A549 (cell line): ENCODE results near the gene EIF3D. TPM values are rescaled to one million over a fixed set of nuclear protein-coding genes. Genes with fewer than 3 reads are reported as not detected.

Experiments used
- ATAC-seq, 2 experiments: fragments of 200-7000 bp in 1 of 2; fragments of >200 bp in 1 of 2; cut with Nextera tagmentation in 1 of 2; cut with Tn5 transposase in 1 of 2; 3 replicates each; pipeline versions ENCODE4 v1.8.0 to v1.9.1; 2018 to 2020; ENCODE audit warnings: mild to moderate bottlenecking in 1 of 2, moderate library complexity in 1 of 2
- CTCF ChIA-PET: fragments of 300-600 bp; sonication (Branson Sonifier 250); formaldehyde crosslinking; extraction: SDS; loops from one replicate; lab custom pipeline; 2021; ENCODE audit warnings: antibody characterized with exemption, inconsistent platforms; lab: Yijun Ruan, JAX
- POLR2A ChIA-PET: fragments of 350-600 bp; formaldehyde crosslinking; extraction: SDS; loops from one replicate; lab custom pipeline; 2021; ENCODE audit warnings: antibody characterized with exemption, inconsistent platforms; lab: Yijun Ruan, JAX
- DNase-seq, 2 experiments: peaks; one replicate each; pipeline versions ENCODE4 v3.0.0 to v3.0.0-alpha.2; 2011 to 2016; ENCODE audit warnings: low read depth in 1 of 2, low spot score in 1 of 2
- FAIRE-seq: peaks from 2 replicates; lab custom pipeline; 2011; peaks lifted over from hg19 to GRCh38; lab: Jason Lieb, UNC
- H3K27ac ChIP-seq, 2 experiments: fragments of >200 bp; sonication (Bioruptor Twin); formaldehyde crosslinking; 3 replicates each; pipeline ENCODE4 v1.5.1; 2016 to 2017
- H3K4me1 ChIP-seq: fragments of >200 bp; sonication (Bioruptor Twin); formaldehyde crosslinking; 3 replicates; pipeline ENCODE4 v1.6.1; 2016
- H3K4me2 ChIP-seq: fragments of >200 bp; sonication (Bioruptor Twin); formaldehyde crosslinking; 3 replicates; pipeline ENCODE4 v1.6.1; 2016
- H3K4me3 ChIP-seq: fragments of >200 bp; sonication (Bioruptor Twin); formaldehyde crosslinking; 3 replicates; pipeline ENCODE4 v1.5.1; 2016
- H3K9me3 ChIP-seq: fragments of >200 bp; sonication (Bioruptor Twin); formaldehyde crosslinking; 3 replicates; pipeline ENCODE4 v1.6.1; 2016
- CHD4 ChIP-seq: fragments of 200-600 bp; sonication (generic); IDR thresholded peaks from 2 replicates; pipeline ENCODE4 v1.6.1; 2016; ENCODE audit warnings: antibody characterized with exemption, mild to moderate bottlenecking, borderline replicate concordance
- FOSB ChIP-seq: fragments of 250-450 bp; sonication (Bioruptor Pico); IDR thresholded peaks from 2 replicates; pipeline ENCODE4 v1.5.0; 2020; ENCODE audit warnings: mild to moderate bottlenecking, moderate library complexity
- FOSL2 ChIP-seq, 2 experiments: fragments of 450-650 bp in 1 of 2; fragments of >200 bp in 1 of 2; sonication (Bioruptor Twin) in 1 of 2; formaldehyde crosslinking; IDR thresholded peaks; 2 replicates each; pipeline versions ENCODE4 v1.5.0 to v1.6.1; 2016 to 2020; ENCODE audit warnings: mild to moderate bottlenecking in 1 of 2, moderate library complexity in 1 of 2
- GATA3 ChIP-seq: IDR thresholded peaks from 2 replicates; pipeline ENCODE4 v1.6.1; 2012; ENCODE audit warnings: borderline replicate concordance
- HOXA7 ChIP-seq: fragments of 250-450 bp; sonication (Bioruptor Pico); IDR thresholded peaks from 2 replicates; pipeline ENCODE4 v1.5.0; 2020; ENCODE audit warnings: mild to moderate bottlenecking, moderate library complexity
- HOXB13 ChIP-seq: fragments of 250-450 bp; sonication (Bioruptor Pico); IDR thresholded peaks from 2 replicates; pipeline ENCODE4 v1.5.0; 2020; ENCODE audit warnings: low read depth, mild to moderate bottlenecking, moderate library complexity
- HOXB5 ChIP-seq: fragments of 250-450 bp; sonication (Bioruptor Pico); IDR thresholded peaks from 2 replicates; pipeline ENCODE4 v1.5.0; 2020; ENCODE audit warnings: mild to moderate bottlenecking, moderate library complexity
- JUN ChIP-seq, 2 experiments: fragments of >200 bp; sonication (Bioruptor Twin); formaldehyde crosslinking; IDR thresholded peaks; 2 replicates in 1 of 2; 3 replicates in 1 of 2; pipeline ENCODE4 v1.6.1; 2016 to 2017
- KDM1A ChIP-seq: fragments of 200-600 bp; sonication (generic); IDR thresholded peaks from 2 replicates; pipeline ENCODE4 v1.6.1; 2016; ENCODE audit warnings: low read depth, mild to moderate bottlenecking
- MAFK ChIP-seq: fragments of 450-650 bp; IDR thresholded peaks from 2 replicates; pipeline ENCODE4 v1.6.1; 2014; ENCODE audit not compliant: partially characterized antibody
- NFE2L2 ChIP-seq: fragments of 150-350 bp; conservative IDR thresholded peaks from 2 replicates; pipeline ENCODE4 v1.6.1; 2014; ENCODE audit warnings: low read length
- SMC3 ChIP-seq: fragments of >200 bp; sonication (Bioruptor Twin); formaldehyde crosslinking; IDR thresholded peaks from 3 replicates; pipeline ENCODE4 v1.6.1; 2018; ENCODE audit warnings: inconsistent platforms
- SREBF2 ChIP-seq: fragments of 450-650 bp; IDR thresholded peaks from 2 replicates; pipeline ENCODE4 v1.6.1; 2014; ENCODE audit warnings: mild to moderate bottlenecking, moderate library complexity
- ZC3H11A ChIP-seq: fragments of 450-650 bp; IDR thresholded peaks from 2 replicates; pipeline ENCODE4 v1.6.1; 2014; ENCODE audit warnings: antibody characterized with exemption, mild to moderate bottlenecking
- ZSCAN20 ChIP-seq: fragments of 250-450 bp; sonication (Bioruptor Pico); IDR thresholded peaks from 2 replicates; pipeline ENCODE4 v1.8.0; 2022; ENCODE audit warnings: mild to moderate bottlenecking, moderate library complexity
- WGBS: methylation state at CpG from one replicate; pipeline ENCODE4 v1.1.6; 2017; ENCODE audit errors: missing lambda C conversion rate; 5-methylcytosine and 5-hydroxymethylcytosine counted together
- polyA plus RNA-seq, 4 experiments: library from polyadenylated mRNA; depleted of rRNA in 3 of 4; stranded (reverse); fragments of >200 nt; fragmentation: RNase III in 1 of 4; extraction: RNeasy Plus Mini Kit Qiagen cat#74134 plus additional on column Dnase treatment in 1 of 4; gene quantifications; 2 replicates in 3 of 4; 3 replicates in 1 of 4; pipeline ENCODE4 v1.2.3, GENCODE V29; 2011 to 2017
- TF ChIP-seq, protein P1 (sequence below): fragments of 200-600 bp; sonication (generic); IDR thresholded peaks from 2 replicates; pipeline ENCODE4 v1.6.1; 2016; ENCODE audit warnings: antibody characterized with exemption, mild to moderate bottlenecking, moderate library complexity
- TF ChIP-seq, protein P2 (sequence below): IDR thresholded peaks from 2 replicates; pipeline ENCODE4 v1.6.1; 2012
- TF ChIP-seq, protein P3 (sequence below): fragments of >200 bp; sonication (Bioruptor Twin); formaldehyde crosslinking; IDR thresholded peaks from 2 replicates; pipeline ENCODE4 v1.6.1; 2016
- TF ChIP-seq, protein P4 (sequence below): fragments of 150-350 bp; IDR thresholded peaks from 2 replicates; pipeline ENCODE4 v1.6.1; 2014; ENCODE audit warnings: low read depth, mild to moderate bottlenecking, low read length
- TF ChIP-seq, protein P5 (sequence below): IDR thresholded peaks from 2 replicates; pipeline ENCODE4 v1.6.1; 2012; ENCODE audit warnings: low read depth, borderline replicate concordance

The EIF3D gene
- polyA plus RNA-seq, 2 of the 4 experiments (the other 2 are of a cell fraction) = 171 to 304 TPM

DNA sequence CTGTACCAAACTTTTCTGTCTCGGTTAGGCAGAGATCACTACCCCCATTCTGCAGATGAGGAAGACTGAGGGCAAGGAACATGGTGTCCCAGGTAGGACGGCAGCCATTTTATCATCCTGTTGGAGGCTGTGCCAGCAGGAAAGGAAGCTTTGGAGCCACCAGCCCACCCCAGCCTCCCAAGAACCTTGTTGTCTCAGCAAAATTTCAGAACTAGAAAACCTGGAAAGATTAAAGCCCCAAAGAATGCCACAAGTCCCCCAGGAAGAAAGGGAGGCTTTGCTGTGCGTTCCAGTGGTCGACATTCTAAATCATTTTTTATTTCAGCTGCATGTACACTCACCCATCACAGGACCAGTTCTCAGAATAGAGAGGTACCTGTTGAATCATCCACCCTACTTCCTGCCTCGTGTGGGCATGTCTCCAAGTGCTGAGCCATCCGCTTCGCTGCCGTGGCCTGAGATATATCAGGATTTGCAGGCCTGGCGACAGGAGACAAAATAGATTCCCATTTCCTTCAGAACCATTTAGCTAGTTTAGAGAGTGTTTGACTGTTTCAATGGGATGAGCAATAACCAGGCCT is 13.0 kb upstream of the EIF3D start:
- FAIRE-seq = no peak
- no peak overlapping the region for H3K4me3 ChIP-seq
- ATAC-seq = peak; percentile 53 to 57; a peak in 3 of 6 replicates
- 21% methylated on average over 7 of the region's 9 CpGs for WGBS
- H3K4me1 ChIP-seq = peaks cover 26% of the 10 kb centered on the region
- peak; percentile 55 to 69 for DNase-seq
- ChIA-PET POLR2A (interaction anchor here (1.2 to 2.1 kb wide), 3 partner anchors 13 to 658 kb away, joined by 3 to 11 read pairs (median 8); partner anchors contain the start of genes EIF3D and IFT27), CTCF (interaction anchor here (1.0 to 2.4 kb wide), 7 partner anchors 10 to 314 kb away, joined by 3 to 12 read pairs (median 6); no protein-coding TSS in a partner anchor)
- TF ChIP-seq, protein P1, sequence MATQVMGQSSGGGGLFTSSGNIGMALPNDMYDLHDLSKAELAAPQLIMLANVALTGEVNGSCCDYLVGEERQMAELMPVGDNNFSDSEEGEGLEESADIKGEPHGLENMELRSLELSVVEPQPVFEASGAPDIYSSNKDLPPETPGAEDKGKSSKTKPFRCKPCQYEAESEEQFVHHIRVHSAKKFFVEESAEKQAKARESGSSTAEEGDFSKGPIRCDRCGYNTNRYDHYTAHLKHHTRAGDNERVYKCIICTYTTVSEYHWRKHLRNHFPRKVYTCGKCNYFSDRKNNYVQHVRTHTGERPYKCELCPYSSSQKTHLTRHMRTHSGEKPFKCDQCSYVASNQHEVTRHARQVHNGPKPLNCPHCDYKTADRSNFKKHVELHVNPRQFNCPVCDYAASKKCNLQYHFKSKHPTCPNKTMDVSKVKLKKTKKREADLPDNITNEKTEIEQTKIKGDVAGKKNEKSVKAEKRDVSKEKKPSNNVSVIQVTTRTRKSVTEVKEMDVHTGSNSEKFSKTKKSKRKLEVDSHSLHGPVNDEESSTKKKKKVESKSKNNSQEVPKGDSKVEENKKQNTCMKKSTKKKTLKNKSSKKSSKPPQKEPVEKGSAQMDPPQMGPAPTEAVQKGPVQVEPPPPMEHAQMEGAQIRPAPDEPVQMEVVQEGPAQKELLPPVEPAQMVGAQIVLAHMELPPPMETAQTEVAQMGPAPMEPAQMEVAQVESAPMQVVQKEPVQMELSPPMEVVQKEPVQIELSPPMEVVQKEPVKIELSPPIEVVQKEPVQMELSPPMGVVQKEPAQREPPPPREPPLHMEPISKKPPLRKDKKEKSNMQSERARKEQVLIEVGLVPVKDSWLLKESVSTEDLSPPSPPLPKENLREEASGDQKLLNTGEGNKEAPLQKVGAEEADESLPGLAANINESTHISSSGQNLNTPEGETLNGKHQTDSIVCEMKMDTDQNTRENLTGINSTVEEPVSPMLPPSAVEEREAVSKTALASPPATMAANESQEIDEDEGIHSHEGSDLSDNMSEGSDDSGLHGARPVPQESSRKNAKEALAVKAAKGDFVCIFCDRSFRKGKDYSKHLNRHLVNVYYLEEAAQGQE = no peak
- peak; percentile 14 for TF ChIP-seq MAFK
- no peak for TF ChIP-seq FOSL2 (IDR thresholded peaks at IDR 0.05)
- TF ChIP-seq FOSL2 (CRISPR knock-in tag; IDR thresholded peaks at IDR 0.05) = peak; percentile 24
- TF ChIP-seq SREBF2 = no peak
- TF ChIP-seq, protein P2, sequence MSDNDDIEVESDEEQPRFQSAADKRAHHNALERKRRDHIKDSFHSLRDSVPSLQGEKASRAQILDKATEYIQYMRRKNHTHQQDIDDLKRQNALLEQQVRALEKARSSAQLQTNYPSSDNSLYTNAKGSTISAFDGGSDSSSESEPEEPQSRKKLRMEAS = peak; percentile 70
- TF ChIP-seq, protein P3, sequence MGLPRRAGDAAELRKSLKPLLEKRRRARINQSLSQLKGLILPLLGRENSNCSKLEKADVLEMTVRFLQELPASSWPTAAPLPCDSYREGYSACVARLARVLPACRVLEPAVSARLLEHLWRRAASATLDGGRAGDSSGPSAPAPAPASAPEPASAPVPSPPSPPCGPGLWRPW = no peak
- no peak for TF ChIP-seq ZSCAN20 (CRISPR knock-in tag)
- TF ChIP-seq SMC3 = no peak
- TF ChIP-seq HOXB13 (CRISPR knock-in tag) = no peak
- TF ChIP-seq KDM1A = 0 out of 2 replicates have a peak, but pooled peaks have one; percentile 46
- TF ChIP-seq, protein P4, sequence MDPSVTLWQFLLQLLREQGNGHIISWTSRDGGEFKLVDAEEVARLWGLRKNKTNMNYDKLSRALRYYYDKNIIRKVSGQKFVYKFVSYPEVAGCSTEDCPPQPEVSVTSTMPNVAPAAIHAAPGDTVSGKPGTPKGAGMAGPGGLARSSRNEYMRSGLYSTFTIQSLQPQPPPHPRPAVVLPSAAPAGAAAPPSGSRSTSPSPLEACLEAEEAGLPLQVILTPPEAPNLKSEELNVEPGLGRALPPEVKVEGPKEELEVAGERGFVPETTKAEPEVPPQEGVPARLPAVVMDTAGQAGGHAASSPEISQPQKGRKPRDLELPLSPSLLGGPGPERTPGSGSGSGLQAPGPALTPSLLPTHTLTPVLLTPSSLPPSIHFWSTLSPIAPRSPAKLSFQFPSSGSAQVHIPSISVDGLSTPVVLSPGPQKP = no peak
- TF ChIP-seq HOXA7 (CRISPR knock-in tag) = no peak
- no peaks in the 10 kb centered on the region for H3K9me3 ChIP-seq
- peak overlapping the region; percentile 71 to 83 for H3K27ac ChIP-seq
- peak overlapping the region; percentile 70 for H3K4me2 ChIP-seq

DNA sequence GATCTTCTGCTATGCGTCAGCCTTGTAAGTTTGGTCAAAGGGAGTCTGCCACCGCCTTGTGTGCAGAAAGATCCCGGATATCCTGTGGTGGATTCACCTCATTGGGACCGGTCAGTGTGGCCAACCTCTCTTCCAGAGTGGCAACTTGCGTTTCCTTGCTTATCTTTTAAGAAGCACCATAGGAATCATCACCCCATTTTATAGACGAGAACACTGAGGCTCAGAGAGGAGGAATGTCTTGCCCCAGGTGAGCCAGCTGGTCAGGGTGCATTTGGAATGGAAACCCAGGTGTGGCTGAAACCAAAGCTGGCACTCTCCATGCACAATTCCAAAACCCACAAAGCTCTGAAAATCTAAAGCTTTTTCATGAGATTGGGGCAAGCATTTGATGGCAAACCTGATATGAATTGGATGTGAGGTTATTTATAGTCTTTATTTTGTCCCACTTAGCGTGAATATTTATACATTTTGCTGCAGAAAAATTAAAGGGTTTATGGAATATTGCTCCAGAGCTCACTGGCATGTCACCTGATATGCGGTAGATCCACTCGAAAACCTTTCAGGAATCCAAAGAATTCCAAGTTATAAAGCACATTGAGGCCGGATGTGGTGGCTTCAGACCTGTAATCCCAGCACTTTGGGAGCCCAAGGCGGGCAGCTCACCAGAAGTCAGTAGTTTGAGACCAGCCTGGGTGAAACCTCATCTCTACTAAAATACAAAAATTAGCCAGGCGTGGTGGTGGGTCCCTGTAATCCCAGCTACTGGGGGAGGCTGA is 12.1 kb upstream of the EIF3D start:
- TF ChIP-seq HOXB5 (CRISPR knock-in tag) = no peak
- TF ChIP-seq, protein P5, sequence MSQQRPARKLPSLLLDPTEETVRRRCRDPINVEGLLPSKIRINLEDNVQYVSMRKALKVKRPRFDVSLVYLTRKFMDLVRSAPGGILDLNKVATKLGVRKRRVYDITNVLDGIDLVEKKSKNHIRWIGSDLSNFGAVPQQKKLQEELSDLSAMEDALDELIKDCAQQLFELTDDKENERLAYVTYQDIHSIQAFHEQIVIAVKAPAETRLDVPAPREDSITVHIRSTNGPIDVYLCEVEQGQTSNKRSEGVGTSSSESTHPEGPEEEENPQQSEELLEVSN = no peak
- TF ChIP-seq JUN (IDR thresholded peaks at IDR 0.05) = no peak
- no peak for TF ChIP-seq CHD4
- TF ChIP-seq NFE2L2 = no peak
- no peak for TF ChIP-seq ZC3H11A
- no peak for TF ChIP-seq FOSB
- no peak for TF ChIP-seq GATA3
- ChIA-PET POLR2A (interaction anchor here (1.2 to 2.1 kb wide), 2 partner anchors 12 to 659 kb away, joined by 3 to 11 read pairs; partner anchors contain the start of gene EIF3D), CTCF (interaction anchor here (0.7 to 2.2 kb wide), 5 partner anchors 9 to 315 kb away, joined by 3 to 12 read pairs (median 3); partner anchors contain the start of gene EIF3D)
- WGBS = 83% methylated on average over 12 of the region's 12 CpGs
- ATAC-seq (no peak), DNase-seq (no peak), FAIRE-seq (no peak)
- H3K27ac ChIP-seq = peak overlapping the region; percentile 71 to 83; a peak in 5 of 6 replicates
- H3K4me1 ChIP-seq = peaks cover 17% of the 10 kb centered on the region
- H3K4me2 ChIP-seq = peak overlapping the region; percentile 70; the same call in 1 of the 3 replicates
- no peaks in the 10 kb centered on the region for H3K9me3 ChIP-seq
- no peak overlapping the region for H3K4me3 ChIP-seq
